NCI-H526 treated with DMSO at 0.1 percent for 48 hours (cell line): Measurements from ENCODE around the gene RPS6KA5.
"Not testable (repeated sequence)": the region's sequence is repeated elsewhere in the genome, so short reads cannot be mapped to it uniquely, and the experiment has no call there.

ENCODE experiments used
- DNase-seq: peaks from one replicate; lab custom pipeline; 2025; lab: John Stamatoyannopoulos, UW

Gene RPS6KA5

DNA sequence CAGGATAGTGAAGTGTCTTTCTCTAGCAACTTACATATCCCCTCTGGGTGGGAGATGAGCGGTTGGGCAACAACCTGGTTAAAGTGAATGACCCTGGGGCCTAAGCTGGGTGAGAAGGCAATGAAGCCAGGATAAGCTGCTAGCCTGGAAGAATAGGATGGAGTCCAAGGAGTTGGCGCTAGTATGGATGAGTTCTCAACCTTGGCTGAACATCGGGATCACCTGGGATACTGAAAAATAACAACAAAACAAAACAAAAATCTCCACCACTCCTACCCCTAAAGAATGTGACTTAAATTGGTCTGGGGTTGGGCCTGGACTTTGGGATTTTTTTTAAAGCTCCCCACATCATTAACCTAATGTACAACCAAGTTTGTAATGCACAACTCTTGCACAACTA is 4.8 kb upstream of the RPS6KA5 start:
- no peak for DNase-seq

DNA sequence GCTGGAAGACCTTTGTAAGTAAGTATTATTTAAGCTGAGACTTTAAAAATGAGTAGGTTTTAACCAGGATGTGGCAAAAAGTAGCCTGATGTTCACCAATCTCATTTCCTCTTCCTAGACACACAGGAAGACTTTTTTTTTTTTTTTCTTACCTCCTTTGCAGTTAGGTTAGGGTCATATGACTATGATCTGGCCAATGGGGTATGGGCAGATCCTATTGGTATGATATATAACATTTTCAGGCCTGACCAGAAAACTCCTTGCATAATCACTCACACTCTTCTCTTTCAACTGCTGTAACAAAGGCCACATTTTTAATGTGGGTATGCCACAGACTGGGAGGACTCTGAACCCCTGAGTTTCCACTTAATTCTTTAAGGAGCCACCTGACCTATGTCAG is 2.7 kb upstream of the RPS6KA5 start:
- no peak for DNase-seq

DNA sequence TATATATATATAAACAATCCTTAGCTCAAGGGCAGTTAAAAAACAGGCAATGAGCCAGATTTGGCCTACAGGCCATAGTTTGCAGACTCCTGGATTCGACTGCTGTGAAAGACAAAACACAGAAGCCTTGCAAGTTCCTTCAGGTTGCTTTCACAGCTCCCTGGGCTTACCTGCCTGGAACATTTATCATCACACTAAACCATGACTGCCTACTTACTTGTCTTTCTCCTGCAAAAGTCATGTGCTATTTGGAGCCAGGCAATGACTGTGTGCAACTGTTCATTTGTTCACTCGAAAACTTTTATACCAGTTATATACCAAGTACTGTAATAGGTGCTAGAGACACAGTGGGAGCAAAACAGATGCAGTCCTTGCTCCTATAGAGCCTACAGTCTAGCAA is 2.2 kb upstream of the RPS6KA5 start:
- no peak for DNase-seq

DNA sequence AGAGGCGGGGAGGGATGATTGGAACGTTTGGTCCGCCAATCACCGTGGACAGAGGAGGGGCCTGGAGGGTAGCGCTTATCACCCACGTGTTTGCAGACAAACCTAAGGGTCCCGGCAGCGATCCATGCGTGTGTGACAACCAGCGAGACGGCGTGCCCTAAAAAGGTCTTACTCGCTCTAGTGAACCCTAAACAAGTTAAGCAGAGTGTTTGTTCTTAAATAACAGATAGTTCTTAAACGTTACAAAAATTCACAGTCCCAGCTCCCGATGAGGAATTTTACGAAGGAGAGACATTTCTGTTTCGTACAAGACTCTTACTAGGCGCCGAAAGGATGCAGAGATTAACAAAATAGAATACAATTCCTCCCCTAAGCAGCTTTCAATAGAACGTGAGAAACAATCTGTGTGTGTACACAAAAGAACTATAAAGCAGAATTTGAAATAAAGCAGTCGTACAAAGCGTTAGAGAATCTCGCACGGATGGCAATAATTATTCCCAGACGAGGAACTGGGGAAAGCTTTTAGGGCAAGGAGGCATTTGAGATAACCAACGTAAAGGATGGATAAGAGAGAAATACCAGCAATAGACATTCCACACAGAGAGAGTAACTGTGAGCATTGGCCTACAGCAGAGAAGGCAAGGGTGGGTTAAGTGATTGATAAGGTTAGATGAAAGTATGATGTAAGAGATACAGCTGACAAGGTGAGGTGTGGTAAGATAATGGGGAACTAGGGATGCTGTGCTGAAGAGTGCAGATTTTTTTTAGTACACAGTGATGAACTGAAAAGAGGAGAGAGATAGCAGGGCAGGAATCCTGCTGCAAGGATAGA is 831 bp upstream of the RPS6KA5 start:
- DNase-seq = no peak

DNA sequence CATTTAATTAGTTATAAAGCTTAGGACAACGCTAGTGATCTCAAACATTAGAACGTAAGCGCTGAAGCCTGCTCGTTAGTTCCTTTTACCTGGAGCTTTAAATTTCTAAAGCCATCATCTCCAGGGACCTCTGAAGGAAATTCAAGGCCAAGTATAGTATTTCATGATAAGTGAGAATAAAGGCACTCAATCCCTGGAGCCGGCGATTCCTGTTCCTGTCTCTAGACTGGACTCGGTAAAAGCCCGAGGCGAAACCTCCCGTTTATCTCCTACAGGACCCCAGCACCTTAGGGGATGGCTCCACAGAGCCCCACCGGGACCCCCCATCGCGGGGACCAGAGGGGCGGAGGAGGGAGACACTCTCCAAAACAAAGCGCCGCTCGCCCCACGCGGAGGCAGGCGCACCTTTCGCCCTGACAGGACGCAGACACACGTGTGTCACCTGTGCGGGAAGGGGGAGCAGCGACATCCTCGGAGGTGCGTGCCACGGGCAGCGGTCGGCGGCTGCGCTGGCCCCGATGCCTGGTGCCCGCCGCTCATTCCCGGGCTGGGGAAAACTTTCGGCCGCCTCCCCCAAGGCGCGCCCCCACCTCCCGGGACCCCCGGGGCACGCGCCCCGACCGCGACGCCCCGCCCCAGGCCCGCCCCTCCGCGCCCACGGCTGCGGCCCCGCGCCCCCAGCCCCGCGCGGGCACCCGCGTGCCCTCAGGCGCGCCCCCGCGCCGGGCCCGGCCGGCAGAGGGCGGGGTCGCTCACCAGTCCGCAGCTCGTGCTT is 678 bp downstream of the RPS6KA5 start:
- DNase-seq = peak; percentile 74

DNA sequence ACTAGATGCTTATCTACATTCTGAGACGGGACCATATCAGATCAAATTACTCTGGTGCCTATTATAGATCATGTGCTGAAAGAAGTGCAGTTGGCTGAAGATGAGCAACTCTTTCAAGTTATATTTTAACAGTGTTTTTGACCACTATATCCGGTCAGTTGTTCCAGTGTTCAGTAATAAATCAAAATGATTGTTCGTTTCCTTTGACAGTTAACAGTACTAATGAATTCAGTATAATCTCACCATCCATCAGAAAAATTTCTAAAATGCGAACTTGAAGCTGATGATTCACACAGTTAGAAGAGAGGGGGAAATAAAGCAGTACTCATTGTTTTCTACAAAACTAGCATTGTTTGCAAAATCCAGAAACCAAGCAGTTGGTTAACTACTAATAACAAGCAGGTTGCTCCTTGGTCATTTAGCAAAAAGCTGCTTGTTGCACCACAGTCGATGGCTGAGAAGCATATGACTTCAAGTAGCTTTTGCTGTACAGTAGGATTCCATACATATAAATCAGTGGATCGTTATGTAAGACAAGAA is 2.3 kb downstream of the RPS6KA5 start:
- peak; percentile 27 for DNase-seq

DNA sequence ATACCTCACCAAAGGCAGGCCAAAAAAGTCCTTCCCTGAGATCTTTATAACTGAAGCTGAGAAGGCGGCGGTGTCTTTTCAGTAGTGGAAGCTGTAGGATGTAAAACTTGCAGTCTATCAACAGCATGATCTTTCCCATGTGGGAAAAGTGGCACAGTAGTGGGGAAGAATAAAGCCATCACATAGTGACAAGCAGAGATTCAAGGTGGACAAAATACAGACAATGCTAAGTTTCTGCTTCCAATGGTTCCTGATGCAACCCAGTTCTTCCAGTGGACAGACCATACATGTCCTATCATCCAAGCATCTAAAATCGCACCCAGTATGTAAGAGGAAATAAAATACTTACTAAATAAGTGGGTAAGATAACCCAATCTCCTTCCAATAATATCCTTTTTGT is 4.1 kb downstream of the RPS6KA5 start:
- DNase-seq = no peak

DNA sequence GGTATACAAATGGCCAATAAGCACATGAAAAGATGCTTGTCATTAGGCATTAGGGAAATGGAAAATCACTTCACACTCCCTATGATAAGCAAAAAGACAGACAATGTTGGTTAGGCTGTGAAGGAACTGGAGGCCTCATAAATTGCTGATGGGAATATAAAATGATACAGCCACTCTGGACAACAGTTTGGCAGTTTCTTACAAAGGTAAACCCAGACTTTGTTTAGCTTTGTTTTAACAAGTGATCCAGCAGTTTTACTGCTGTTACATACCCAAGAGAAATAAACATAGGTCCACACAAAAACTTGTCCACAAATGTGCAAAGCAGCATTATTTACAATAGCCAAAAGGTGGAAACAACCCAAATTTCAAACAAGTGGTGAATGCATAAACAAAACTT is 5.4 kb downstream of the RPS6KA5 start:
- DNase-seq = no peak

DNA sequence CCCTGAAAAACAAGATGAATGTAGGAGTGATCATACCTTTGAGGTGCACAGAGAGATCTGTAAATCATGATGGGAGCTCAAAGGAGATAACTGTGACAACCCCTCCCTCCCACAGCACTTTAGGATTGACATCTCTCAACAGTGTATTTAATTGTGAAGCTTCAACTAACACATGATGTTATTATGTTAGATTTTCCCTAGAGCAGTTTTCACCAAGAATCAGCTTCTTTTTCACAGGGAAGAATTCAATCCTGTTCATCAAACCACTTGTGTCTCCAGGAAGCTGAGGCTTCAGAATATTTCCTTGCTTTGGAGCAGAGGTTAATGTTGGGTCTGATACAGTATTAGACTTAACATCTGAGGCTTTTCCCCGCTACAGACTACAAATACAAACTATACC is 11.8 kb downstream of the RPS6KA5 start:
- DNase-seq = no peak

DNA sequence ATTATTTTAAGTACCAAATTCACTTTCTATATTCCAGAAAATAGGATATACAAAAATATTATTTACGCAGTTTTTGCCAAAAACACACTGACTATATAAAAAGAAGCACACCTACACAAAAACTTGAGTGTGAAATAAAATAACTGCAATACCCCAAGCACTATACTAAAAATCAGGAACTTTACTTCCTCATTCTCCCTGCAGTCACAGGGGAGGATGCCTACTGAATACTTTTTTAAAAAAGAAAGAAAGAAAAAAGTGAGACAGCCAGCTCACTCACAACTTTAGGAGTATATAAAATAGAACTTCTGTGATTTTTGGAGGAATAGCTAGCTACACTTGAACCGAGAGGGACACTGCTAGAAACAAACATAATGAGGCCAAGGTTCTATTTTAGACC is 12.2 kb downstream of the RPS6KA5 start:
- no peak for DNase-seq

DNA sequence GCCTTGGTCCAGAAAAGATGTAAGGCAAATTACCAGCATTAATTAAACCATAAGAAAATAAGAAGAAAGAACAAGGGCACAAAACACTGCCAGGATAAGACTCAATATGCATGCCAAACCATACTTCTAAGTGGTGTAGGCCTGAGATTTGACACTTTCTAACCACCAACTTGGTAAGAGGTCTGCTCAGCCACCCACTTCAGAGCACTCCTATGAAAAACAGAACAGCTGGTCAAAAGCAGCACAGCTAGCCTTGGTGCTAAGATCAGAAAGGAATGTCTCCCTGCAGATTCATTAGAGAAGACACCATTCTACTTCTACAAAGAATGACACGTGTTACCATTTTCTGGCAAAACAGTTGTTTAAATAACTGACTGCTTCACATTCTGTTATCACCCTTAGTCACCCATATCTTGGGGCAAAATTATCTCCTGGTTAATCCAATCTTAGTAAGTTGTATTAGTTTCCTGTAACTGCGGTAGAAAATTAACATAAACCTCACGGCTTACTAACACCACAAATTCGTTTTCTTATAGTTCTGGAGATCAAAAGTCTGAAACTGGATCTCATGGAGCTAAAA is 13.2 kb downstream of the RPS6KA5 start:
- no peak for DNase-seq

DNA sequence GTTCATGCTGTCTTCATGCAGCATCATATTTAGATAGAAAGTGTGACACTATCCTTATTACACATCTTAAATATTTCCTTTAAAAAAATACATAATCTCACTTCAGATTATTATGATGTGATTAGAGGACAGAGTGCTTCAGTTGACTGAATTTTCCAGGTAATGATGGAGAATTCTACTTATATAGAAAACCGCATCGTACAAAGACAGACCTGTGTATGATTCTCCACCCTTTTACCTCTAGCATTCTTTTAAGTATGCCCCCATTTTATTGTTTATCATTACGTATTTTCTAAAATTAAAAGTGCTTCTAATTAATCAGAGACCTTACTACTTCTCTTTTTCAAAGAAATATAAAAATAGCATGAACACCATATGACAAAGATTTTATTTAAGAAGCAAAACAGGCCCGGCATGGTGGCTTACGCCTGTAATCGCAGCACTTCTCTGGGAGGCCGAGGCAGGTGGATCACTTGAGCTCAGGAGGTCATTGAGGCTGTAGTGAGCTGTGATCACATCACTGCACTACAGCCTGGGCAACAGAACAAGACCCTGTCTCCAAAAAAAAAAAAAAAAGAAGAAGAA is 13.9 kb downstream of the RPS6KA5 start:
- DNase-seq = no peak

DNA sequence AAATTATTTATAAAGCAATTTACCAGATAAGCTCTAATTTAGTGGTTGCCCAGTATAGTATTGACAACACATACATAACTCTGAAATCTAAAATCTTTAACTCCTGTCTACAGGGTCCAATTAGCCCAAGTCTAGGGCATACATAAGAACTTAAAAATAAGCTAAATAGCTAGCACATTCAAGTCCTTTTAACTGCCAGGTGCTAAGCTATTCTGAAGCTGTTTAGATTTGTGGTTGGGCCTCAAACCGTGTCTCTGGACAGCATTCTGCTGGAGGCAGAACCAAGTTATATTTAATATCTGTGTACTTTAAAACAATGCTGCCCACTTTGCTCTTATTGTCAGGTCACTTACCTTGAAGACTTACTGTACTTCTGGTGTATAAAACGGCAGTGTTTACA is 19.0 kb downstream of the RPS6KA5 start:
- no peak for DNase-seq

DNA sequence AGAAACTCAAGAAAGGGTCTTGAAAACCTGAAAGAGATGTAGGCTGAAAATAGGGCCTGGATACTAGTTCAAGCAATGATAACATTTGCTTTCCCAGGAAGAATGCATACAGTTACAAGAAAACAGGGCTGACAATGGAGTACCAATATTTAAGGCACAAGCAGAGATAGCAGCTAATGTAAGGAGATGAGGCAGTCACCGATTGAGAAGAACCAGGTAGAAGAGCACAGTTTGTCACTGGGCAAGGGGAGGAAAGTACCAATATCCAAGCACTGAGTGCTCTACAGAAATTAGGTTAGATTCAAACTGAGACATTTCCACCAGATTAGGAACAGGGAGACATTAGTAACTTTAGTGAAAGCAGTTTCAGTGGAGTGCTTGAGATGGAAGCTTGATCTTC is 19.9 kb downstream of the RPS6KA5 start:
- no peak for DNase-seq

DNA sequence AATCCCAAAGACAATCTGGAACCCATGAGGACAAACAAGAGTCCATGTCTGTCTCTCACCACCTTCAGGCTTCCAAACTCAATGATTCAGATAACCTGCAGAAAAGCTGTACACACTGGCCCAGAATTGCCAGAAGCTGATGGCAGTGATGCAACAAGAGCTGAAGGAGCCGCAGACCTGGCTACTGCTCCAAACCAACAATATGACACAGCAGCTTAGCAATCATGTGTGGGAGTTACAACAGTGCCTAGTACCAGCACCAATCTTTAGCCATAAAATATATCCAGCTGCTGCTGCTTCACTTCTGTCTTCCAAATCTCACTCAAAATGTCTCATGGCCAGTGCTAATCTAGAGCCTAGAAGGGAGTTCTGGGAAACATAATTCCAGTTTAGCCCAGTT is 22.0 kb downstream of the RPS6KA5 start:
- DNase-seq = no peak

DNA sequence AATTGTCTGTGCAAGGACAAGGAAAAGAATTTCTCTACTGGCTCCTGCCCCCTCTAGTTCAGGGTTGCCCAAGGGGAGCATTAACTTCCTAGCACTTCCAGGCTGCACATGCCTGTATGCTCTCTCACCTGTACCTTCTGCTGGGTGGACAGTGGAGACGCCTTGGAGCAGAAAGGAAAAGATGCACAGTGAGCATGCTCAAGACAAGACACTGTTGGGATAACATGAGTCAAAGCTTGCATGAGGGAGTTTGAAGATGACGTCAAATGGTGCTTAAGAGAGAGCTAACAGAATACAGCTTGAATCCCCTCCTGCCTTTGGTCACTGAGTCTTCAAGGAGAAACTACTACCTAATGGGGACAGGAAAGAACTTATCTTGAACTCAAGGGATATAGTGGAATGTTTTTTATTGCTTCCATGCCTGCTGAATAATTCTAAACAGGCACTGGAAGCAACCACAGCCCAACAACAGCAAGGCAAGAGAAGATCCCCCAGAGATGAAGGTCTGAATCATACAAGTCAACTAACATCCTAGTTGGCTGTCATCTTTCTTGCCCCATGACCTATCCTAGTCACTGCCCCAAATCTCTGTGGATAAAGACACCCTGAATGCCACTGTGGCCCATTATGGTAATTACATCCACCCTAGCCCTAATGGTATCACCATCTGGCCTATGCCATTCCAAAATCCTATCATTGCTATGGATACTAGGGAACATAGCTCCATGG is 23.5 kb downstream of the RPS6KA5 start:
- DNase-seq = no peak

DNA sequence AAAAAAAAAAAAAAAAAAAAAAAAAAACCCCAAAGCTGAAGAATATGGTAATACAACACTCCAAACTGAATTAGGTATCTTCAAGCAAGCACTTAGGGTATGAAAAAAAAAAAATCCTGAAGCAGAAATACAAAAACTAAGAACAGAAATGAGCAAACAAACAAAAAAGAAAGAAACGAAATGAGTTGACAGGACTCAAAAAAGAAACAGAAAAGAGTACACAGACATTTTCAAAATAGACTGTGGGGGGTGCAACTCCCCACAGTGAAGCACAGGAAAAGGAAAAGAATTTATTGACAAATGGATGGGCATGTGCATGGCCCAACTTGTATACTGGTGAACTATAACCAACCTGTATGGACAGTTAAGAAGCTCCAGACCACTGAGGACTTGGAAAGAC is 24.6 kb downstream of the RPS6KA5 start:
- no peak for DNase-seq

DNA sequence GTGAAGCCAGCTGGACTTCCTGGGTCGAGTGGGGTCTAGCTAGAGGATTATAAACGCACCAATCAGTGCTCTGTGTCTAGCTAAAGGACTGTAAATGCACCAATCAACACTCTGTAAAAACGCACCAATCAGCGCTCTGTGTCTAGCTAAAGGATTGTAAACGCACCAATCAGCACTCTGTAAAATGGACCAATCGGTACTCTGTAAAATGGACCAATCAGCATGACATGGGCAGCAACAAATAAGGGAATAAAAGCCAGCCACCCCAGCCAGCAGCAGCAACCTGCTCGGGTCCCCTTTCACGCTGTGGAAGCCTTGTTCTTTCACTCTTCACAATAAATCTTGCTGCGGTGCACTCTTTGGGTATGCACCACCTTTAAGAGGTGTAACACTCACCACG is 26.1 kb downstream of the RPS6KA5 start:
- DNase-seq = not testable (repeated sequence)

DNA sequence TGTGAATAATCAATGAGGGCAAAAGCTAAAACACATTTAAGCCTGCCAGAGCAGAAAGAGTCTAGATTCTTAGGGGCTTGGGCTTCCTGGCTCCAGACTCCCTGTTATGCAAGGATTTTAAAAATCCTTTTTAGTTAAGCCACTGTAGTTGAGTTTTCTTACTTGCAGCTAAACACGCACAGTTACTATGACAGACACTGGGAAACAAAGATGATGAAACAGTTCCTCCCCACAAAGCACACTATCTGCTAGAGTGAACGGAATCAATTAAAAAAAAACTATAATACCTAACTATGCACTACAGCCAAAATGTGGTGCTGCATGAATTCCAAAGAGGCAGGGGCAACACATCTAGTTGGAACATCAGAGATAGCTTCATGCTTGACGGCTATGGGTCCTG is 28.2 kb downstream of the RPS6KA5 start:
- DNase-seq = no peak

DNA sequence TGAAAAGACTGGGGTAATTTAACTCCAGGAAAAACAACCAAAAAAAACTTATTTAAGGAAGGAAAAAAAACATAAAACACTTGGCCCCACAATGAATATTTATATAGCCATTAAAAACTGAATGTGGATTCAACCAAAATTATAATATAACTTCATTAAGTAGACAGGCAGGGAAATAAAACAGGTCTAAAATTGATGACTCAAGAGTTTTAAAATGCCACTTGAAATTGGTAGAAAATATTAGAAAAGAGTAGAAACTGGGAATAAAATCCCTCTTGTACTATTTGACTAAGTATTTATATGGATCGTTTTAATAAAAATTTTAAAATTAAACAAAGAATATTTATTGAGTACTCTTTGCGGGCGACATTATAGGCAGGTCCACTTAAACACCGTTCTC is 28.8 kb downstream of the RPS6KA5 start:
- DNase-seq = no peak

DNA sequence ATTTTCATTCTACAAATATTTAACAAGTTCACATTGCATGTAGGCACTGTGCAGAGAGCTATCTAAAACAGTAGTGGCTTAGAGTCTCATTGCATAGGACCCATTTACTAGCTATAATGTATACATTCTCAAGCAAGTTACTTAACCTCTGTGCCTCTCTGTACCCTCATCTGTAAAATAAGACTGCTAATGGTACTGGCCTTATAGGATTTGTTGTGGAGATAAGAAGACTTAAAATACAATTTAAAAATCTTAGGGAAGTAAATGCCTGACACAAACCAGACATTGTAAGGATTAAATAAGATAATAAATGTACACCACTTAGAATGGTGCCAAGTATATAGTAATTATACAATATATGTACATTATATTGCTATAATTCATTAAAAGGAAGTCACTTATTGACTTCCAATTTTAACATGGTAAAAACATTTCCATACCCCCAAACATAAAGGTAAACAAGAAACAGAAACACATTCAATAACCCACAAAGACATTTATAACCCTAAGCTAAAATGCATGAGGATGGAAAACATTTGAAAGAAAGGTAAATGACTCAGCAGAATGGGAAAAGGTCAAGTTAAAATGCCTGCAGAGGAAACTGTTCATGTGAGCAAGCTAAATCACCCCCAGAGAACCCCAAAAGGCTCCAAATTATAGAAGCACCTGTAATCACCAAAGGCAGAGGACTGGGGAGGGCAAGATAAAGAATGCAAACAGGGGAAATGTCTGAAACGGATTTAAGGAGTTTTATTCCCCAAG is 30.8 kb downstream of the RPS6KA5 start:
- no peak for DNase-seq
